Astrocyte (in vitro differentiated cells and primary cell): ENCODE data around the gene UGT1A8.

Experiments used
- CTCF ChIP-seq: IDR thresholded peaks from 2 replicates; pipeline ENCODE4 v1.5.1; 2011; ENCODE audit warnings: low read depth, mild to moderate bottlenecking, inconsistent platforms, low read length, moderate library complexity; ENCODE audit not compliant: insufficient read depth
- EZH2 ChIP-seq: IDR thresholded peaks from 2 replicates; pipeline ENCODE4 v1.6.1; 2012; ENCODE audit warnings: mild to moderate bottlenecking, low read length, inconsistent platforms; ENCODE audit not compliant: insufficient read depth

- TF ChIP-seq EZH2 (no peak), CTCF (no peak)
Measured at GRCh38 chr2:233714121-233714520, 96.7 kb downstream of the UGT1A8 start.
